NCI-H1092 treated with DMSO at 0.1 percent for 48 hours (cell line): ENCODE data around the gene KIF16B.

Experiments used
- DNase-seq: peaks from one replicate; lab custom pipeline; 2025; lab: John Stamatoyannopoulos, UW

Gene KIF16B

GRCh38 chr20:16555754-16556153 lies 17.5 kb downstream of the KIF16B start:
- DNase-seq: no peak

DNA sequence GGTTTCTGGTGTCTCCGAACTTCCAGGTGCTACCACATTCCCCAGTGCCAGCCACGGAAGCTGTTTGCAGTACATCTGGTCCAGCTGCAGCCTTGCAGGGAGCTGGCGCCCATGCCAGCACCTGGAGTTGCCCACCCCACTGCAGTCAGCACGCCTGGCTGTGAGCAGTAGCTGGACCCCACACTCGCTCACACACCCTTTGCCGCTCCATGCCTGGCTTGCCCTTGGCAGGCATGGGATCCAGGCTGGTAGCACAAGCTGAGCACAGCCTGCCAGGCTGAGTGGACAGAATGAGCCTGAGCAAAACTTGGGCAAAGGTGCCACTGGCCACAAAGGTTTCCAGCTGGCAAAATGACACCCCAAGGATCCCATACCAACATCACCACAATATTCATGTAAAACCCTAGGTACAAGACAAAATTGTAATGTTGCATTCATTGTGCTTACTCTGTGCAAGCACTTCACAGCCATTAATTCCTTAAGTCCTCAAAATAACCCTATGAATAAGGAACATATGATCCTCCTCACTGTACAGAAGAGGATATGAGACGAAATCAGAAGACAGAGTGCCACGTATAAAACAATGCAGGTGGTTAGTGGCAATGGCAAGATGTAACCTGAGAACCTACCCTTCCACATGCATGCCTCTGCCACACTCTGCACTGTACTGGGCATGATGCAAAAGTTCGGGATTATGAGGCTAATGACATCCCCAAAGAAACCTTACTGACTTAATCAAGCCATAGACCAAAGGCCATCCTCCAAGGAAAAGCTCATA lies 18.3 kb downstream of the KIF16B start:
- DNase-seq: no peak

GRCh38 chr20:16553684-16554083 lies 19.6 kb downstream of the KIF16B start:
- no peak for DNase-seq

DNA sequence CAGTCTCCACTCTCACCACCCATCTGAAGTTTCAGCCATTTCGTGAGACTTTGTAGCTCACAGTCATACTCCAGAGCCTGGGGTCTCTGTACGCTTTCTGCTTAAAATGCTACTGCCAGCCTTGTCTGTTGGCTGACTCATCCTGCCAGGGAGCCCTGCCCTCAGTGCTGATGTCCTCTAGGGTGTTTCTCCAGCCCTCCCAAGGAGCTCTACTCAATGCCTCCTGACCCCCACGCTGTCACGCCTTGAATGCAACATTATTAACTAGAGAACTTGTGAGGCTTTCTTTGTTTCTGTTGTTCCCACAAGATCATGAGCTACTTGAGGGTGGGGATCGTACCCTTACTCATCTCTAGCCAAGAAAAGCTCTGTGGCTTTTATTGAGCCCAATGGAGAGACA lies 20.1 kb downstream of the KIF16B start:
- DNase-seq: no peak

DNA sequence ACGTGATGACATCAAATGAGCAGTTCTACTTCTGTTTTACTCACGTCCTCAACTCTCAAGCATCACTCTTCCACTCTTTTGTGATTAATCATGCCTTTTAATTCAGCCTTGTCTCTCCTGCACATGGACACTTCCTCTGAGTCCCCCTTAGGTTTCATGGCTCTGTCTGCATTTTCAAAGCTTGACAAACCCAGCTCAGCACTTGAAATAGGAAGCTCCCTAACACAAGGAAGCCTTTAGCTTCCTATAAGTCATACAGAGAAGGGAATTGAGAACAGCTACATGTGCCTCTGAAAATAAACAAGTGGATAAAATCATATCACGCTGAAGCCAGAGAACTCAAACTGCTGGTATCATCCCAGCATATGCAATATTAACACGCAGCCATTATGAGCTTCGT lies 21.2 kb downstream of the KIF16B start:
- no peak for DNase-seq

DNA sequence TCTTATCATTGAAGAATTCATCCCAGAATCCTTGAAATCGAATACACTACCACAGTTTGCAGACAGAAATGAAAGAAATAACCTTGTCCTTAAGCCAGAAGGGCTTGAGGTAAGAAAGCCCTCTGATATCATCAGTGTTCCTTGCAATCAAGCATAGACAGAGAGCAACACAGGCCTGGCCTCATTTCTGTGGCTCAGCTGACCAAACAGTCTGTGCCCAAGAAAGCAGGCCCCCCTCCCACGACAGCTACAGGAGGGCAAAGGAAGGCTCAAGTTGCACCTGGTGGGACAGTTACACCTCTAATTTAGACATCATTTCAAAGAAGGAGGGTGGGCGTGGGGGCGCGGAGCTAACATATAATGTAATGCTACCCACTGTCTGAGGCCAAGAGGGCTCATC lies 21.6 kb downstream of the KIF16B start:
- DNase-seq: no peak

- DNase-seq: no peak
Observed at GRCh38 chr20:16548068-16548672, 25.1 kb downstream of the KIF16B start.

DNA sequence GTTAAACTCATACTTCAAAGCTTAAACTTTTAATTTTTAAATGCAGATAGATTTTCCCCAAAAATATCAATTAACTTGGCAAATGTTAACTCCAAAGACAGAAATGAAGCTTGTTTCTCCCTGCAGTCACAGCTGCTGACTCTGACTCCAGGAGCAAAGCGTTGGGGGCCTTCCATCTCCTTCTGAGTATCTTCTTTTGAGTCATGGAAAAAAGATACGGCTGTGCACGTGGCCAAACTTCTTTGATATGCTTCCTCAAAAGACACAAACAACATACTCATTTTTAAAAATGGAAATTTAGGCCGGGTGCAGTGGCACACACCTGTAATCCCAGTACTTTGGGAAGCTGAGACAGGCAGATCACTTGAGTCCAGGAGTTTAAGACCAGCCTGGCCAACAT lies 28.3 kb downstream of the KIF16B start:
- DNase-seq: no peak

DNA sequence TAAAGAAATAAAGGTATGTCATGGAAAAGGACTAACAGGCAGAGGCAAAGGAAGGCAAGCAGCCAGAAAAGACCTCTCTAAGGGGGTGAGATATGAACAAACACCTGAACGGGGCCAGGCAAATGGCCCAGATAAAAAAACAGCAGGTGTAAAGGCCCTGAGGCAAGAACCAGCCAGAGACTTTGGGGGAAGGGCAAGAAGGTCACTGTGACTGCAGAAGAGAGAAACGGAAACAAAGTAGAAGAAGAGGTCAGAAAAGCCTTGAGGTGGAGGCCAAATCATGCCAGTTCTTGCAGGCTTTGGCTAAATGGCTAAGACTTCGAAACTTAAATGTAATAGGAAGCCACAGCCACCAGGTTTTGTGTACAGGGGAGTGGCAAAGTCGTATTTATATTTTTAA lies 30.8 kb downstream of the KIF16B start:
- no peak for DNase-seq

GRCh38 chr20:16541878-16542277 lies 31.4 kb downstream of the KIF16B start:
- DNase-seq: no peak

DNA sequence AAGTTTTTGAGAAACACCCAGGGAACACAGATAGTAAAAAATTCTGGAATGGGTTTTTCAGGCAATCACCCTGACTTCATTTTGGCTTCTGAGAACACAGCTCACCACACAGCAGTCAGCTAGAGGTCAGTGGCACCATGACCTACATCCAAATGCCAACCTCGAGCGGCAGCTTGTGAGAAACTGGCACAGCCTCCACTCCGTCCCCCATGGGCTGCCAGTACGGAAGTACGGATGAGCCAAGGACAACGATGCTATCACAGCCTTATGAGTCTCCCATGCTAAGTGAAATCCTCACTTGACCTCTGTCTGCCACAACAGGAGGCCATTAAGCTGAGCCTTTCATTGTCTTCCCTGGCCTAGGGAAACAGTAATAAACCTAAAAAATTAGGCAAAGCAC lies 32.0 kb downstream of the KIF16B start:
- no peak for DNase-seq

GRCh38 chr20:16539280-16540021 lies 33.8 kb downstream of the KIF16B start:
- no peak for DNase-seq

GRCh38 chr20:16538779-16539178 lies 34.5 kb downstream of the KIF16B start:
- no peak for DNase-seq

DNA sequence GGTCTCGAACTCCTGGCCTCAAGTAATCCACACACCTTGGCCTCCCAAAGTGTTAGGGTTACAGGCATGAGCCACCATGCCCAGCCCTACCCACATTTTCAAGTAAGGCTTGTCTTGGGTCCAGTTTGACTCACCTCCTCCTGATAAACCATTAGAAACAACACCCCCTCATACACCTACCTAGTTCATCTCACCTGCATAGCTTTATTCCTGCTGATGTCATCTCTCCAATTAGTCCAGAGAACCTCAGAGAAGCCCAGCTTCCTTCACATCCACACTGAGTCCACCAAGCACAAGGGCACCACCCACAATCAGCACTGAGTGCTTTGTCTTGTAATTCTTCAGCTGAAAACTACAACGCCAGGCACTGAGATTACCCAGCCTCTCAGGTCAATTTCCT lies 35.3 kb downstream of the KIF16B start:
- no peak for DNase-seq

GRCh38 chr20:16537025-16537665 lies 36.1 kb downstream of the KIF16B start:
- no peak for DNase-seq

GRCh38 chr20:16535277-16535676 lies 38.0 kb downstream of the KIF16B start:
- no peak for DNase-seq

DNA sequence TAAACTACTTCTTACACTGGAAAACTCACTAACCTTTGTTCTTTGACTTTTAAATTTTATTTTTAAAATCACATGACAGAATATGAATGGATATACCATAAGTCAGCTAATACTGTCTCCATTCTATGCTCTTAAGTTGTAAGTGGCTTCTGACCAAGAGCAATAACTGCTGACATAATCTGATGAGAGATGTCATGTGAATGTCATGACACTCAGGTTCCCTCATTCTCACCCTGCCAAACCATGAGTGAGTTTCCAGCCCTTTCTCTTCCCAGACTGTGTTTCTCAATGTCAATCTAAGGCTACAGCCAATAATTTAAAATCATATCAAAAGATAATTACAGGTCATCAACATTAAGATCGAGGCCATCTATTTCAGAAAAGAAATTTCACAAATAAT lies 39.7 kb downstream of the KIF16B start:
- DNase-seq: no peak

DNA sequence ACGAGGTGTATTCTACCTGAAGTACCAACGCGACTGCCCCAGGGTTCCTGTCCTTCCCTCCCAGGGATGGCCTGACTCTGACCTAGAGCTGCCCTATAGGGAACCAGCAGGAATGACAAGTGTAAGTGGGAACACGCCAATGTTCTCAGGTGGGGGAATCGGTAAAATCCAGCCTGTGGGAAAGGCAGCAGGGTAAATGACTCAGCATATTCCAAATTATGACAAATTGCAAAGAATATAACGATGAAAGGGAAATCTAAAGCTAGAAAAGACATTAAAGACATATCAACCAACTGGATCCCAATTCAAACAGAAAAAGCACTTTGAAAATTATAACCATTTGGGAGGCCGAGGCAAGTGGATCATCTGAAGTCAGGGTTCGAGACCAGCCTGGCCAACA lies 41.8 kb downstream of the KIF16B start:
- no peak for DNase-seq

- no peak for DNase-seq
Observed at GRCh38 chr20:16530201-16530681, 43.0 kb downstream of the KIF16B start.

DNA sequence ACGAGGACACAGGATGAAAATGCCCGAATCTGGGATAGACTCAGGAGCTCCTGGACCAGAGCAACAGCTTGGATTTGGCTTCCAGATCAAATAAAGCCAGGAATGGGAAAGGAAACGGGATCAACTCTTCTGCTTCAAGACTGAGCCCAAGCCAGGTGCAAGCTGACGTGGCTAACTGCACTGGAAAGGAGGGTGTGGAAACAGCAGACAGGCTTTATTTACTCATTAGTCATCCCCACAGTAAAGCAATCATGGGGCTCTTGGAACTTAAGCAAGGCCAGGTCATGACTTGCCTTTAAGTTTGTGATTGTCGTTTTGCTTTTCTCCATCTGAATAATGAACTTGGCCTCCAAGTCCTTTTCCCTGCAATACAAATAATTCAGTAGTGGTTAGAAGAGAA lies 45.2 kb downstream of the KIF16B start:
- DNase-seq: no peak

DNA sequence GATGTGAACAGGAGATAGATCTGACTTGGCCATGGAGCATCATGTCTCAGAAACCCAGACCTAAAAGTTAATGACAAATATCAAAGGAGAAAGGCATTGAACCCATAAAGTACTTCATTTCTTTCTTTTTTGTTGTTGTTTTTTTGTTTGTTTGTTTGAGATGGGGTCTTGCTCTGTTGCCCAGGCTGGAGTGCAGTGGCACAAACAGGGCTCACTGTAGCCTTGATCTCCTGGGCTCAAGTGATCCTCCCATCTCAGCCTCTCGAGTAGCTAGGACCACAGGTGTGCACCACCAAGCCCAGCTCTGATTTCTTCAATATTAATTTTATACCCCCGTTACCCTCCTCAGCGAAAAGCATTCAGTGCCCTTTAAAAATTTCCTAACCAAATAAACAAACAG lies 45.8 kb downstream of the KIF16B start:
- DNase-seq: no peak
